HG03342 (cell line): ENCODE measurements around the gene RAB7B.

Source experiments
- ATAC-seq: cut with Tn5 transposase; IDR thresholded peaks from one replicate; pipeline ENCODE4 v1.9.1; 2021; ENCODE audit warnings: mild to moderate bottlenecking, moderate library complexity; ENCODE audit not compliant: unreplicated experiment

RAB7B gene

DNA sequence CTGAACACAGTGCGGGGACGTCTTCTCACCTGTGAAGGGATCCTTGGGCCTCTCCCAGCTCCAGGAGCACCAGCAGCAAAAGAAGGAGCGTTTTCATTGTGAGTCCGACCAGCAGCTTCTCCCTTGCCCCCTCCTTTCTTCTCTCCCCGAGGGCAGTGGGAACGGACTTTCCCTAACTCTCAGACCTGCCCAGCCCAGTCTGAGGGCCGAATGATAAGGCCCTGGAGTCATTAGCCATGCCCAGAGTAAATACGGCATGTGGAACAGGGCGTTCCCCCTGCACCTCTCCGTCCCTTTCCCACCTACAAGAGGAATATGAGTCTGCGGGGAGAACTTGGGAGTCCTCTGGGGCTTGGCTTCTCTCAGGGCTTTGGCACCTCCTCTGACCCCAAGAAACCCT is 20.5 kb upstream of the RAB7B start, which contains the start of gene CTSE:
Gene CTSE (minus strand): TSS at position 201 of the 400 bp plus-strand sequence. CDS start 104 bp downstream, at position 97.
- no peak for ATAC-seq

- no peak for ATAC-seq
Measured at GRCh38 chr1:206022766-206023165, 19.6 kb upstream of the RAB7B start.

DNA sequence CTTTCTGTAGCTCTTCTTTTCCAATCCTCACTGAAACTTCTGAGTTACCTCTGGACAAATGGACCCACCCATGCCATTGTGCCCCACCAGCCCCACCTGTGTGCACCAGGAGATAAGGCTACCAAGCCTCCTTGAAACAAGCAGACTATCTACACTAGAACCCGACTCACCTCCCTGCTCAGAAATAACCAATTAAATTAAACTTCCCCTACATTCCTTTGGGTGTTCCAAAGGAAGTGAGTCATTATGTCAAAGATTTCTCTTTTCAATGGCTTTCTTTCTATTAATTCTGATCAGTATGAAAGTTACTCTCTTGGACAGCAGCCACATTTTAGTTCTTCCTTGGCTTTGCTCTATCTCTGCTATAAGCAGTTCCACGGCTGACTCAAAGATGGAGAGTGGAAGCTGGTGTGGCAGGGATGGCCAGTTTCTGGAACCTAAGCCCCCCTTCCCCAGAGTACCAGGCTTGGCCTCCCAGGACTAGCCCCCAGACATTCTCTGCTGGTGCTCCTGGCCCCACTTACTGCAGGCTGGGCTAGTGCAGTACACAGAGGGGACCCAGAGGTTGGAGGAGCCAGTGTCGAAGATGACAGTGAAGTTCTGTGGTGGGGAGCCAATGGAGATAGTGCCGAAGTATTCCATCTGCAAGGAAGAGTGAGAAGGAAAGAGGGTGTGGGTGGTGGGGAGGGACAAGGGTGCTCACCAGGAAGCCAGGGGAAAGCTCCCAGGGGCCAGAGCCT is 18.6 kb upstream of the RAB7B start:
- no peak for ATAC-seq

DNA sequence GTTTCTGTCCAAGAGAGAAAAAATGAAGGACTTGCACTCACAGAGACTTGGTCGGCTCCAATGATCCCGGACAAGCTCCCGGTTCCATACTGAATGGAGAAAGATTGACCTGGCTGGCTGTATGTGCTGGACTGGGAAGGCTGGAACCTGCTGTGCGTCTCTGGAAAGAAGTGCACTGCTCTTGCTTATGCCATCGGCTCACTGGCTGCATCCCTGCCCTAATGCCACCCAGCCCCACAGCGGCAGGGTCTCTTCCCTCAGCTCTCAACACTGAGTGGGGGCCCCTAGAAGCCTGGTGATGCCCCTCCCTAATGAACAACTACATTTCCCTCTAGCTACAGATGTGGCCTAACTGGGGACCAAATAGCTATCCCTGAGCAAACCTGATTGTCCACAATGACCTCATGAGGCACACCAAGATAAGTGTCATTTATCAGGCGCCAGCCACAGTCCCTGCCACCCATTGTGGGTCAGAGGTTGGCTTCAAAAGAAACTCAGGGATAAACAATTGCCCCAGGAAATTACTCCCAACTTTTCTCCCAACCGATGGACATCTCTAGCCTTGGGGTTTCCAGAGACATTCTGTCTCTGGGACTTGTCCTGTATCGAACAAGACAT is 17.9 kb upstream of the RAB7B start:
- ATAC-seq = no peak

GRCh38 chr1:206020393-206021007 is 17.3 kb upstream of the RAB7B start:
- no peak for ATAC-seq

- ATAC-seq = no peak
Measured at GRCh38 chr1:206015071-206015470, 11.9 kb upstream of the RAB7B start.

DNA sequence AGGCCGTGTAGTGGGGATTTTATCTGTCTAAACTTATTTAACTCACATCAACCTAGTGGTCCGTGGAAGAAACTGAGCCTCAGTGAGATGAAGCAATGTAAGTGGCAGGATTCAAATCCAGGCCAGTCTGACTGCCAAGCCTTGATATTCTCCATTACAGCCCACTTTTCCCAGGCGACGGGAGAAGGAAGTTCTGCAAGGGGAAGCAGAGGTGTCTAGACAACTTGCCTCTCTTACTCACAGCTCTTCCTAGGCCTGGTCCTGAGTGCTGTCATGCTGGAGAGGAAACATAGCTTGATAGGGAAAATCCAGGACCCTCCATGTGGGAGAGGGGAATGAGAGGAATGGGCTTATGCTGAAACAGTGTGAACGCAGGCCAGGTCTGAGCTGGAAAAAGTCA is 11.4 kb upstream of the RAB7B start:
- ATAC-seq = no peak

- ATAC-seq = no peak
Measured at GRCh38 chr1:206013026-206013795, 10.0 kb upstream of the RAB7B start.

- peak; percentile 95 for ATAC-seq
Measured at GRCh38 chr1:206012086-206012859, 9.1 kb upstream of the RAB7B start.

GRCh38 chr1:206011057-206011456 is 7.9 kb upstream of the RAB7B start:
- no peak for ATAC-seq

- no peak for ATAC-seq
Measured at GRCh38 chr1:206010060-206010459, 6.9 kb upstream of the RAB7B start.

DNA sequence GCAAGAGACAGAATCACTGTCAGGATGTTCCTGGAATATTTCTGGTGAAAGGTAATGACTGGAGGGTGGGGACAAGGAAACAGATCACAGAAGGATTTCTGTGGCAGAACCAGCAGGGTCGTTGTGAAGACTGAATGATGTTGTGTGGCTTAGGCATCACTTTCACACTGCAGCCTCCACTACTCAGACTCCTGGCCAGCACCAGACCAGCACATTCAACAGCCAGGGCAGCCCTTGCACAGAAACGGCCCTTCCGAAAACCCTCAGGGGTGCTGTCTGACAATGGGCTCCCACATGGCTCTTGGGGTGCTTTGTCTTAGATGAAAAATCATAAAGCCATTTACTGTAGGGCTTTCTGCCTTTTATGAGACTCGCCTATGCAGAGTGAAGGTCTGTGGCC is 3.8 kb upstream of the RAB7B start:
- no peak for ATAC-seq

DNA sequence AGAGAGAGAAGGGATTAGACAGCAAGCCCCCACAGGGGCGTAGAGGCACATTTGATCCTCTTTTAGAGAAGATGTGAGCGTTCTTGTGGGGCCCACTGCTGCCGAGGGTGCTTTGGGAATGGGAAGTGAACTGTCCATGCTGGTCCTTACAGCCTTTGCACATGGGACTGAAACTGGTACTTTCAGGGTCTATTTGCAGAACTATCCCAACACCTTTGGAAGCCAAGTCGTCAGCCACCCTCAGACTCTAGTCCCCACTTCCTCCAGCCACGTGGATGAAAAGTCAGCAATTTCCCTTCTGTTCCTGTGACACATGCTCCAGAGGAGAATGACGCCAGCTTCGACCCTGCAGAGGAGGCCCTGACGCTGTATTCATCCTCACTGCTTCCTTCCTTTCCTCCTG is 2.6 kb upstream of the RAB7B start:
- no peak for ATAC-seq

- ATAC-seq = no peak
Measured at GRCh38 chr1:206005234-206005633, 2.0 kb upstream of the RAB7B start.

DNA sequence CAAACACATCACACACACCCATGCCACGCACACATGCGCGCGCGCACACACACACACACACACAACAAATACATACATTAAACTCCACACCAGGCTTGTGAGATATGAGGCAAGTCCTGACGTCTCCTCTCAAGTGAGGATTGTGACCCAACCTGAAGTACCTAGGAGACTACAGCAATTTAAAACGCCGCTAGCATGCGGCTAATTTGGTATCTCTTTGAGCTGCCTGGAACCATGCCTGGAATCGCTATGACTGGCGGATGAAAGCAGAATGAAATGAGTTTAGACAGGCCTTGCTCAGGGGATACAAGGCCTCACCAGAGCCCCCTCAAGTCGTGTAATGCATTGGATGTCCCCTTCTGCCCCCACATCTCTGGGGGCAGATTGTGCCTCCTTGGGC is 1.6 kb upstream of the RAB7B start:
- no peak for ATAC-seq

- ATAC-seq = no peak
Measured at GRCh38 chr1:206003854-206004800, 932 bp upstream of the RAB7B start.

DNA sequence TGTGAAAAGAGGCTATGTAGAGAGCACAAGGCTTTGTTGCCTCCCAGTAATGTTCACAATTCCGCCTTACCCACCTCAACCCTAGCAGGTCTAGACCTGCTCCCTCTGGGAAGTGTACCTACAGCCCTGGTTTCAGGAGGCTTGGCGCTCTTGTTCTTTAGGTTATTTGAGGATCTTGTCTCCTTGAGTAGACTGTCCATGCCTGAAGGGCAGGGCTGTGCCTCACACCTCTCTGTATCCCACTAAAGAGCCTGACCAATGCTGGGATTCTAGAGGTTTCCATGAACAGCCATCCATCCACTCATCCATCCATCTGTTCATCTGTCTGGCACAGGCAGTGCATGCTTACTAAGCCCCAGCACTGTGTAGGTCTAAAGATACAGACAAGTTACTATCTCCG is 1.0 kb downstream of the RAB7B start:
- no peak for ATAC-seq

DNA sequence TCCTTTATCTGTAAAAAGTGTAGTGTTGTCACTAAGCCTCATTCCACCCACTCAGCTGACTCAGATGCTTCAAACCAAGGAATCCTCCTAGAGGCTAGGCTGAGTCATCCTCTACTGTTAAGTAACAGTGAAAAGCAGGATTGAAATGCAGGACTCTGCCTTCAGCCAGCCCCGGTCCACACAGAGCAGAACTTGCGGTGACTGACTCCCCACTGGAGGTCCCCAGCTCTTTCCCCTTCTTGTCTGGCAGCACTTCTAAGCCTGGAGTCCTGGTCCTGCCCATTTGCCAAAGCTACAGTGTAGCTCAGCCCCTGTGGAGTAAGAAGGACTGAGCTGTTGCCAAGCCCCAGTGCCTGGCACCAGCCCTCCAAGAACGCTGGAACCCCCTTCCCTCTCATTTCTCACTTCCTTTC is 1.7 kb downstream of the RAB7B start:
- ATAC-seq = no peak

GRCh38 chr1:206000641-206001339 is 2.4 kb downstream of the RAB7B start:
- no peak for ATAC-seq
